Fibroblast of gingiva (primary cell): ENCODE results near the gene ZG16.
A peak's percentile ranks its signal among the peaks of the same experiment; 100 is the strongest.

Source experiments
- DNase-seq: peaks from one replicate; pipeline ENCODE4 v3.0.0-alpha.2; 2011; ENCODE audit warnings: low read depth

ZG16 gene

DNA sequence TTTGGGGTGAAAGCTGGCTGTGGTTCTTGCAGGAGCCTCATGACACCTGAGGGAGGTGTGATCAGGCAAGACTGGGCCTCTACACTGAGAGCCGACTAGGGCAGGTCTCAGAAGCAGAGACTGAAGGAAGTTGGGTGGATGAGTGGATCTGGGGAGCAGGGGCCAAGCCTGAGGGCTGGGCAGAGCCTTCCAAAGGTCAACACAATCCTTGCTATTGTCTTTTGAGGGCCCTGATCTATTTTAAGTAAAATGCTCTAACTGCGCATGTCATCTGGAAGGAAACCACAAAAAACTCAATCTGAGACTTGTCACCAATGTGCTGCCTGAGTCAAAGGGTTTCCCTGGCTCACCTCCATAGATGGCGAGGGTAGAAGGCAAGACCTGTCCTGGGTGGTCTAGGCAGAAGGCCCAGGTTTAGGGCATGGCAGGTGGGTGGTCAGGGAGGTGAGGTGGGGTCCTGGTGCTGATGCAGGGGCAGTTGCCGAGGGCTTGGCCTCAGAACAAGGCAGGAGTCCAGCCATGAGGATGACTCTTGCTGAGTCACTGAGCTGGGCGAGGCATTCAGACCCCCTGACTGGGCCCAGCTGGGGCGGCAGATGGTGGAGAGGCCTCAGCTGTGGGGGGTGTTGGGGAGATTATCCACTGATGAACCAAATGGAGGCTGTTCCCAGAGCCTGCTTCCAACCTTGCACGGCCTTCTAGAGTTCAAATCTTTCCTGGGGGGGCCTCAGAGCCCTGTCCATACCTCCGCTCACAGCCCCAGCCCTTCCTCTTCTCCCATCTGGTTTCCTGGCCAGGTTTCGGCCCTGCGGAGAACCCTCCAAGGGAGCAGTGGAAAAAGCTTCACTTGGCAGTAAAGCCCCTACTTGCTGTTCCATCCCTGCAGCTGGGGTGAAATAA lies 47.3 kb downstream of the ZG16 start:
- DNase-seq: peak; percentile 54

DNA sequence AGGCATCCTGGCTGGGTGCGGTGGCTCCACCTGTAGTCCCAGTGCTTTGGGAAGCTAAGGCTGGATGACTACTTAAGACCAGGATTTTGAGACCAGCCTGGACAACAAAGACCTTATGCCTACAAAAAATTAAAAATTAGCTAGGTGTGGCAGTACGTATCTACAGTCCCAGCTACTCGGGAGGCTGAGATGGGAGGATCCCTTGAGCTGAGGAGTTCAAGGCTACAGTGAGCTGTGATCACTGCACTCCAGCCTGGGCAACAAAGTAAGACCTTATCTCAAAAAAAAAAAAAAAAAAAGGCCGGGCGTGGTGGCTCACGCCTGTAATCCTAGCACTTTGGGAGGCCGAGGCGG lies 48.3 kb downstream of the ZG16 start:
- DNase-seq: no peak

DNA sequence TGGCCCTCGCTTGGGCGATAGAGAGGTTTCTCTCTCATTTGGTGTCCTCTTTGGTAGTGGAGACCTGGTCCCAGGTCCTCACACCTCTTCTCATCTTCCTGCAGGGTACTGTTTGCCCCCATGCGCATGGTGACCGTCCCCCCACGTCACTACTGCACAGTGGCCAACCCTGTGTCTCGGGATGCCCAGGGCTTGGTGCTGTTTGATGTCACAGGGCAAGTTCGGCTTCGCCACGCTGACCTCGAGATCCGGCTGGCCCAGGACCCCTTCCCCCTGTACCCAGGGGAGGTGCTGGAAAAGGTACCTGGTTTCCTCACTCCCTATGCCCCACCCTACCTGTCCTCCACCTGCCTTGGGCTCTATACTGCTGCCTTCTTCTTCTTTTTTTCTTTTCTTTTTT lies 52.7 kb downstream of the ZG16 start:
- no peak for DNase-seq

DNA sequence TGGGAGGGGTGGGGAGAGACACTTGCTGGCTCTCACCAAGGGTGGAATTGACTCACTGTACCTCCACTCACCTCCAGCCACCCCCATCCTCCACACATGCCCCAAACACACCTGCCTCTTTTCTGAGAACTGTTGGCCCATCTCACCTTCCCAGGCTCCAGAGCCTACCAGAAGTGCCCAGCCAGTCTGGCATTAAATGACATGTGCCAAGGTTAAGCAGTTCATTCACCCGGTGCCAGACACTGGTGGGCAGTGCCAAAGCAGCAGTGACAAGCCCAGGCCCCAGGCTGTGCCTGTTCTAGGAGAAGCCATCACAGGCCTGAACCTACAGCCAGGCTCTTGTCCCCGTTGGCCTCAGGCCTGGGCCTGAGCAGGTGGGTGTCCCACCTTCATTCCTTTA lies 53.4 kb downstream of the ZG16 start:
- no peak for DNase-seq
